ENCODE results near the gene HOXC4. TPM values are rescaled to one million over a fixed set of nuclear protein-coding genes. Genes with fewer than 3 reads are reported as not detected.

HOXC4 gene
- total and polyA plus RNA-seq, 11 donors = 0.06 to 1.2 (median 0.25) TPM; not detected in 7

GRCh38 chr12:54059668-54060067, 6.0 kb downstream of the HOXC4 start:
- Histone ChIP-seq H3K27me3 (peaks cover 17 to 99% (median 88%) of the 10 kb centered on the region in 9 donors), H3K27ac (no peak overlapping the region), H3K4me3 (no peak overlapping the region), H3K36me3 (no peaks in the 10 kb centered on the region), H3K4me1 (no peaks in the 10 kb centered on the region), H3K9me3 (no peaks in the 10 kb centered on the region)
- TF ChIP-seq, protein P1, sequence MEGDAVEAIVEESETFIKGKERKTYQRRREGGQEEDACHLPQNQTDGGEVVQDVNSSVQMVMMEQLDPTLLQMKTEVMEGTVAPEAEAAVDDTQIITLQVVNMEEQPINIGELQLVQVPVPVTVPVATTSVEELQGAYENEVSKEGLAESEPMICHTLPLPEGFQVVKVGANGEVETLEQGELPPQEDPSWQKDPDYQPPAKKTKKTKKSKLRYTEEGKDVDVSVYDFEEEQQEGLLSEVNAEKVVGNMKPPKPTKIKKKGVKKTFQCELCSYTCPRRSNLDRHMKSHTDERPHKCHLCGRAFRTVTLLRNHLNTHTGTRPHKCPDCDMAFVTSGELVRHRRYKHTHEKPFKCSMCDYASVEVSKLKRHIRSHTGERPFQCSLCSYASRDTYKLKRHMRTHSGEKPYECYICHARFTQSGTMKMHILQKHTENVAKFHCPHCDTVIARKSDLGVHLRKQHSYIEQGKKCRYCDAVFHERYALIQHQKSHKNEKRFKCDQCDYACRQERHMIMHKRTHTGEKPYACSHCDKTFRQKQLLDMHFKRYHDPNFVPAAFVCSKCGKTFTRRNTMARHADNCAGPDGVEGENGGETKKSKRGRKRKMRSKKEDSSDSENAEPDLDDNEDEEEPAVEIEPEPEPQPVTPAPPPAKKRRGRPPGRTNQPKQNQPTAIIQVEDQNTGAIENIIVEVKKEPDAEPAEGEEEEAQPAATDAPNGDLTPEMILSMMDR (IDR thresholded peaks at IDR 0.05) = no peak
- no peak for TF ChIP-seq POLR2A (IDR thresholded peaks at IDR 0.05)
- DNase-seq = no peak
- 16 to 21% (median 20%) methylated on average over 7 of the region's 7 CpGs for WGBS, 4 donors
- intact Hi-C loops (cut with DNase I) = loop anchor here in 1 of 10 donors (5.0 kb wide), 1 partner anchor 38 kb away; no protein-coding TSS in a partner anchor
- ATAC-seq = no peak

GRCh38 chr12:54060174-54060974, 6.7 kb downstream of the HOXC4 start:
- Histone ChIP-seq H3K36me3 (no peaks in the 10 kb centered on the region), H3K27ac (no peak overlapping the region), H3K27me3 (peaks cover 13 to 99% (median 86%) of the 10 kb centered on the region in 9 donors), H3K4me3 (no peak overlapping the region), H3K9me3 (no peaks in the 10 kb centered on the region), H3K4me1 (no peaks in the 10 kb centered on the region)
- no peak for DNase-seq
- intact Hi-C loops (cut with DNase I) = loop anchor here in 1 of 10 donors (5.0 kb wide), 1 partner anchor 37 kb away; no protein-coding TSS in a partner anchor
- WGBS, 4 donors = 13 to 24% (median 16%) methylated on average over 38 of the region's 38 CpGs
- no peak for ATAC-seq
- TF ChIP-seq, protein P1 (IDR thresholded peaks at IDR 0.05) = no peak
- no peak for TF ChIP-seq POLR2A (IDR thresholded peaks at IDR 0.05)

GRCh38 chr12:54060975-54061778, 7.5 kb downstream of the HOXC4 start:
- Histone ChIP-seq H3K9me3 (no peaks in the 10 kb centered on the region), H3K4me3 (no peak overlapping the region), H3K27me3 (peaks cover 13 to 99% (median 80%) of the 10 kb centered on the region in 9 donors), H3K36me3 (no peaks in the 10 kb centered on the region), H3K4me1 (no peaks in the 10 kb centered on the region), H3K27ac (no peak overlapping the region)
- TF ChIP-seq, protein P1 (IDR thresholded peaks at IDR 0.05) = no peak
- TF ChIP-seq POLR2A (IDR thresholded peaks at IDR 0.05) = no peak
- intact Hi-C loops (cut with DNase I) = loop anchor here in 1 of 10 donors (5.0 kb wide), 1 partner anchor 36 kb away; no protein-coding TSS in a partner anchor
- DNase-seq (no peak), ATAC-seq (no peak)
- 19 to 32% (median 28%) methylated on average over 7 of the region's 7 CpGs for WGBS, 4 donors

DNA sequence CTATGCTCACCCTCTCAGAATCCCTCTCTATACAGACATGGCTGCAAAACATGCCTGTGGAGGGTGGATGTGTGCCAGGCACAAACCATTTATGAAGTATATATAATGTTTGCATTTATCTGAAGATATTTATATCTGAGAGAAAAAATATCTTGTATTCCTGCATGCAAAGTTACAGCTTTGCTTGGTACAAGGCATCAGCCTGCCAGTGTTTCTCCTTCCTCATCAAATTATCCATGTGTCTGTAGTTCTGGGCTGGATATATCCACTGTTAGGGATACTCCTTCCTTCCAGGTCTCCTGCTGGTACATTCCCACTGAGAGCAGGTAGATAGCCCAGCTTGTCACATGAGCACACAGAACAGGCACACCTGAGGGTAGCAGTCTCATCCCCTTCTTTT, 12.0 kb downstream of the HOXC4 start:
- ATAC-seq (no peak), DNase-seq (no peak)
- intact Hi-C loops (cut with DNase I) = no loop called here
- Histone ChIP-seq H3K9me3 (no peaks in the 10 kb centered on the region), H3K36me3 (no peaks in the 10 kb centered on the region), H3K4me1 (no peaks in the 10 kb centered on the region), H3K27ac (no peak overlapping the region), H3K27me3 (peaks cover 4 to 97% (median 52%) of the 10 kb centered on the region in 9 donors), H3K4me3 (no peak overlapping the region)
- TF ChIP-seq POLR2A (IDR thresholded peaks at IDR 0.05) = no peak
- TF ChIP-seq, protein P1 (IDR thresholded peaks at IDR 0.05) = no peak
